Measurements from ENCODE around the gene PLA2G7. TPM values are rescaled to one million over a fixed set of nuclear protein-coding genes. Genes with fewer than 3 reads are reported as not detected.

Gene PLA2G7
- total RNA-seq: 0.13 TPM in 1 of 2 replicates, not detected in the other

GRCh38 chr6:46734867-46735719 lies at the start of gene PLA2G7:
Gene PLA2G7, minus strand, starts transcription at chr6:46735375. Its CDS starts 12,484 bp downstream, at chr6:46722891.

DNA sequence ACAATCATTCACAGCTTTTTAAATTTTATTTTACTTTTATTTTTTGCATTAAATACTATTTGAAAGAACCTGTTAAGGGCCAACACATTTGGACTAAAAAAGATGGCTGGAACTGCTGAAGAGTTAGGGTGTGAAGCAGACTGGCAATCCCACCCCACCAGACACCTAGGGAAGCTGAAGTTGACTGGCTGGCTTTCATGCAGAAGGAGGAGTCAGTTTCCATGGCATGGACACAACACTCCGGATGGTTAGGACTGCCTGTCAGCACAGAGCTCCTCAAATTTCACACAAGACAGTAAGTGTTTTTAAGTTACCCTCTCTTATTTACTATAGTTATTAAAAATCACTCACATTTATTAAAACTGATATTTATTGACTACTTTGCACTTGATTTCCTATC lies 11.5 kb upstream of the PLA2G7 start, which contains the start of gene ANKRD66:
Gene ANKRD66, plus strand, starts transcription at position 238 of the 400 bp plus-strand sequence. CDS start 5,016 bp downstream, outside the sequence.

GRCh38 chr6:46687619-46688097 lies 47.5 kb downstream of the PLA2G7 start, which contains the start of gene TDRD6:
Gene TDRD6, plus strand, starts transcription at chr6:46687885. Its CDS starts 244 bp downstream, at chr6:46688129.

Other genes starting within 250 kb of the PLA2G7 start
- gene RCAN2, start 243.9 kb downstream of the PLA2G7 start, total RNA-seq: 4.2 and 10.4 TPM in 2 replicates
- 0.44 and 0.53 TPM in 2 replicates for gene CYP39A1, start 82.6 kb downstream of the PLA2G7 start, total RNA-seq
- gene SLC25A27, start 82.4 kb downstream of the PLA2G7 start, total RNA-seq: 4.4 and 6.4 TPM in 2 replicates
- gene TDRD6, start 47.5 kb downstream of the PLA2G7 start, total RNA-seq: 0.12 and 0.13 TPM in 2 replicates
- not detected in 2 replicates for gene ANKRD66, start 11.6 kb upstream of the PLA2G7 start, total RNA-seq
- gene MEP1A, start 58.0 kb upstream of the PLA2G7 start, total RNA-seq: not detected in 2 replicates
- gene ADGRF5, start 186.6 kb upstream of the PLA2G7 start, total RNA-seq: 1.1 and 1.3 TPM in 2 replicates

Data from aortic smooth muscle cell (primary cell).